SKM-1 (cell line): ENCODE results near the gene TSPAN14.
"Not testable (repeated sequence)": the region's sequence is repeated elsewhere in the genome, so short reads cannot be mapped to it uniquely, and the experiment has no call there.

Source experiments
- DNase-seq: peaks from one replicate; lab custom pipeline; 2025; ENCODE audit not compliant: unreplicated experiment; lab: John Stamatoyannopoulos, UW

The TSPAN14 gene

DNA sequence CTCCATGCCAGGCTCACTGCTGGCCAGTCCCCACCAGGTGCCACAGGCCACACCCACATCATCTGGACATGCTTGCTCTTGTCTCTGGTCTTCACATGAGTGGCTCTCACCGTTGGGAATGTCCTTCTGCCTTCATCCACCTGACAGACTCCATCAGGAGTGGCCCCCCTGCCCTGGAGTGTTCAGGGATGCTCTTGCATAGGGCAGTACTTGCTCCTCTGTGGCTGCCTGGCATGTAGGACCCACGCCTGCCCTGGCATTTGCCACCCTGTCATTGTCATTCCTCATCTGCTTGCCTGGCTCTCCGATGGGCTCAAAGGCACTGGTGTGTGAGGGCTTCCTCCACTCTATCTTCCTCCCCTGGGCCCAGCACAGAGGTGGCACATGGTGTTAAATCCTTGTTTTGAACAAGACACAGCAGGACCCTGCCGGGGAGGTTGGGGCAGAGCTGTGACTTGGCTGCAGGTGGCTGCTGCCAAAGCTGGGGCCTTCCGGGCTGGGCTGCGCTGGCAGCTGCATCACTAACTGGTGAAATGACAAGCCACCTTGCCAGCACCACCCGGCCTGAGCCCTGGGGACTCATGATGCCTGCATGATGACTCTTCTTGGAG lies 85.4 kb downstream of the TSPAN14 start:
- DNase-seq: no peak

DNA sequence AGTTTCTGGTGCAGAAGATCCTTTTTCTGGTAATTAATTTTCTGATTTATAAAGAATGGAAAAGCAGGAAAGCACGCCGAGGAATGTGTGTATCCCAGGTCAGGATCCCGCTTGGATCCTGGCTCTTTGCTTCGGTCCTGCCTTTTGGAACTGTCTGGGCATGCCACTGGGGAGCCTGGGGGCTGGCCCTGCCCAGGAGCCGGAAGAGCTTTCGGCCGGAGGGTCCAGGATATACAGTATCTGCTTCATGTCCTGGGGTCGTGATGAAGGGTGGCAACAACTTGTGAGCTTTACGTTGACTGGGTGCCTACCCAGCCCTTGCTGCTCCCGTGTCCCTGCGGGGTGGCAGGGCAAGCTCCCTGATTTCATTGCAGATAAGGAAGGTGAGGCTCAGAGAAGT lies 86.0 kb downstream of the TSPAN14 start:
- no peak for DNase-seq

DNA sequence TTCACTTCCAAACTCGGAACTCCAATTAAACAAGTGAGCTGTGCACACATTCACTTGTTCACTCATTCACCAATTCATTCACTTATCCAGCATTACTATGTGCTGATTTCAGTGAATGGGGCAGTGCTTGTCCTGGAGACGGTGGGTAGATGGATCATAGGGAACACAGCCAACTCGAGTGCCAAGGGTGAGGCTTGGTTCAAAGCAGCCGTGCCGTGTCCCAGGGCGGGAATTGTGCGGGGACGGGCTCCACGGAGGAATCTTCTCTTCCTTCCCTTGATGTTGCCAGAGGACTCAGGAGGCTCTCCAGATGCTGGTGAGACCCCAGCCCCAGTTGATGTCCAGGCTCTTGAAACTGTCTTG lies 86.5 kb downstream of the TSPAN14 start:
- no peak for DNase-seq

DNA sequence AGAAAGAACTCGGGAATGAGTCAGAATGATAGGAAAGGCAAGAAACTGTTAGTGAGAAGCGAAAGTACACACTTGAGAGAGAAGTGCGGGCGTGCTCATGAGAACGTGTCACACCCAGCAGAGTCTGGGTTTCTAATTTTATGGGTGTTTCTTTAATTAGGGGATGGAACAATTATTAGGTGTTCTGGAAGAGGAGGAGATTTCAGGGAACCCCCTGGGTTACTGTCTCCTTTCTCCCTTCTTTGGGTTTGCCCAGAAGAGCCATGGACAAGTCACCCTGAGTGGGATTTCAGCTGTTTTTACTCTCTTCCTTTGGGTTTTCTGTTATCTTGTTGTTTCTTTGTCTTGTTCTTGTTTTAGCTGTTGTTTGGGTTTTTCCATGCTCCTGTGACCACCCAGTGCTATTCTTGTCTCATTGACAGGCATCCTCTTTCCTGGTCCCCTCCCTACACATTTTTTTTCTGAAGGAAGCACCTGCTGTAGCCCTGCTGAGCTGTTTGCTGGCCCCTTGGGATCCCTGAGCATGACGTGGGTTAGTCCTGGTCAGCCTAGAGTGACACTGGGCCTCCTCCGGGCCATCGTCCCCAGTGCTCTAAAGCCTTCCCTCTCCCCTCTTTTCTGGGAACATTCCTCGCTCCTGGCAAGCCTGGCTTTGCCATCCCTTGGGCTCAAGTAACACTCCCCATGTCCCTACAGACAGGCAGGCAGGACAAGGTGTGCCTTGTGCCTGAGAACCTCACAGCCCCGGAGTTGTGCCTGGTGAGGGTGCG lies 87.1 kb downstream of the TSPAN14 start:
- DNase-seq: no peak

DNA sequence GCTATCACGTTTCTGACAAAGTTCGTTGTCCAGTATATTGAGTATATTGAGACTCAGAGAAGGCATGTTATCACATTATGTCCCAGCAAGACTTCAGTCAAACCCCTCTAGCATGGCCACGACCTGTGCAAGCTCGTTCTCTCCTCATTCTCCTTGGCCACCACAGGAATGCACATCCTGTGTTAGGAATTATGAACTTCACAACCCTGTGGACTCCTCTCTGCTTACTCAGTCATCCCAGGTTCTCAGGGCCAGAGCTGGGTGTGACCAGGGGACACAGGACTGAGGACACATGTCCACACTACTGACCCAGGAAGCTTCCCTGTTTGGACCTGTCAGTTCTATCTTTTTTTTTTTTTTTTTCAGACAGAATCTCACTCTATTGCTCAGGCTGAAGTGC lies 87.9 kb downstream of the TSPAN14 start:
- DNase-seq: no peak

DNA sequence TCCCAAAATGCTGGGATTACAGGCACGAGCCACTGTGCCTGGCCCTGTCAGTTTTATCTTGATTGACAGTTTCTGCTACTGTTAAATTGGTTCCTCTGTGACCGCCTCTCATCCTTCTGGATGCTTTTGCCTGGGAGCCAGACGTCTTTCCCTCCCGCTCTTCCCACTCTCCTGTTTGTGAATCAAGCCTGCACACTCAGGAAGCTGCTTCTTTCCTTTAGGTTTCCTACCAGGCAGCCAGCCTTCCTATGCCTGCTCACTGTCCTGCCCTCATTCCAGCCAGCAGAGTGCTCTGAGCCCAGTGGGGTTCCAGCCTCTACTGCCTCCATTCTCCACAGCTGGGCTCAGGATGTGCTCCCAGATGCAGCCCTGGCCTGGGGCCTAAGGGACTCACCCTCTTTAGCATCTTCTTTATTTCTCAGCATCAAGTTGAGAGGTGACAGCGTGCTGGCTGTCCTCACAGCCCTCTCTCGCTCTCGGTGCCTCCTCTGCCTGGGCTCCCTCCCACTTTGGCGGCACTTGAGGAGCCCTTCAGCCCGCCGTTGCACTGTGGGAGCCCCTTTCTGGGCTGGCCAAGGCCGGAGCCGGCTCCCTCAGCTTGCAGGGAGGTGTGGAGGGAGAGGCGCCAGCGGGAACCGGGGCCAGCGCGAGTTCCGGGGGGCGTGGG lies 88.7 kb downstream of the TSPAN14 start:
- DNase-seq: no peak

DNA sequence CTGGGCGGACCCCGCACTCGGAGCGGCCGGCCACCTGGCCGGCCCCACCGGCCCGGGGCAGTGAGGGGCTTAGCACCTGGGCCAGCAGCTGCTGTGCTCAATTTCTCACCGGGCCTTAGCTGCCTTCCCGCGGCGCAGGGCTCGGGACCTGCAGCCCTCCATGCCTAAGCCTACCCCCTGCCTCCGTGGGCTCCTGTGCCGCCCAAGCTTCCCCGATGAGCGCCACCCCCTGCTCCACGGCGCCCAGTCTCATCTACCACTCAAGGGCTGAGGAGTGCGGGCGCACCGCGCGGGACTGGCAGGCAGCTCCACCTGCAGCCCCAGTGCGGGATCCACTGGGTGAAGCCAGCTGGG lies 89.2 kb downstream of the TSPAN14 start:
- not testable (repeated sequence) for DNase-seq

DNA sequence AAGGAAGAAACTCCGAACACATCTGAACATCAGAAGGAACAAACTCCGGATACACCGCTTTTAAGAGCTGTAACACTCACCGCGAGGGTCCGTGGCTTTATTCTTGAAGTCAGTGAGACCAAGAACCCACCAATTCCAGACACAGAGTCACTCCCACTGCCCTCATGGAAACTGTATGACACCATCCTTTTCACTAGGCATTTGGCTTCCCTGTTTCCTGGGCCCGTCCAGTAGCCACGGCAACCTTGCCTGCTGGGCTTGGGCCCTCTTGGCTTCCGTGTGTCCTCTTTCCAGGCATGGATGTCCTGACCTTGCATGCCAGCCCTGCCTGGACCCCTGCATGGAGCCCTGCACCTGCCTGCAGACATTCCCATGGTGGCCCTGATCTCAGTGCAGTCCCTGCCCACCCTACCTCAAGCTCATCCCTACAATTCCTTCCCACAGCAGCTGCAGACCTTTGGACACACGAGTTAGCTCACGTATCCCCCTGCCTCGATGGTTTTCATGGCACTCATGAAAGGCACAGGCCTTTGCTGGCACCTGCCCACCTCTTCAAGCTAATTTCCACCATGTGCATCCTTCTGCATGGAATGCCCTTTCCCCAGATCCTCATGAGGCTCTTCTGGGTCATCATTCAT lies 90.3 kb downstream of the TSPAN14 start:
- no peak for DNase-seq

DNA sequence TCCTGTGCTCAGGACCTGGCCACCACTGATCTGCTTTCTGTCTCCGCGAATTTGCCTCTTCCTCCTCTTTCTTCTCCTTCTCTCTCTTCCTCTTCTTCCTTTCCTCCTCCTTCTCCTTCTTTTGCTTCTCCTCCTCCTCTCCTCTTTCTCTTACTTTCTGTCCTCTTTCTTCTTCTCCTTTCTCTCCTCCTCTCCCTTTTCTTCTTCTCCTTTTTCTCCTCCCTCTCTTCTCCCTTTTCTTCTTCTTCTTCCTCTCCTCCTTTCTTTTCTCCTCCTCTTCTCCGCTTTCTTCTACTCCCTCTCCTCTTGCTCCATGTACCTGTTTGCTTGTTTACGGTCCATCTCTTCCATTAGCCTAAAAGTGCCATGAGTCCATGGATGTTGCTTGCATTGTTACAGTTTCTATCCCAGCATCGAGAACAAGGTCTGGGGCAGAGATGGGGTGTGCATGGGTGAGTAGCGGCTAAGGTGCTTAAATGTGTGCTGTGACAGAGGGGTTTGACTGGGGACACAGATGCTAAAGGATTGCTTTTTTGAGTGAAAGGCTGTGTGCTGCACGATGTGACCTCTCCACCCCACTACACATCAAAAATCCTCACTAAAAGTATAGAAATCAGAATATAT lies 91.3 kb downstream of the TSPAN14 start:
- no peak for DNase-seq

DNA sequence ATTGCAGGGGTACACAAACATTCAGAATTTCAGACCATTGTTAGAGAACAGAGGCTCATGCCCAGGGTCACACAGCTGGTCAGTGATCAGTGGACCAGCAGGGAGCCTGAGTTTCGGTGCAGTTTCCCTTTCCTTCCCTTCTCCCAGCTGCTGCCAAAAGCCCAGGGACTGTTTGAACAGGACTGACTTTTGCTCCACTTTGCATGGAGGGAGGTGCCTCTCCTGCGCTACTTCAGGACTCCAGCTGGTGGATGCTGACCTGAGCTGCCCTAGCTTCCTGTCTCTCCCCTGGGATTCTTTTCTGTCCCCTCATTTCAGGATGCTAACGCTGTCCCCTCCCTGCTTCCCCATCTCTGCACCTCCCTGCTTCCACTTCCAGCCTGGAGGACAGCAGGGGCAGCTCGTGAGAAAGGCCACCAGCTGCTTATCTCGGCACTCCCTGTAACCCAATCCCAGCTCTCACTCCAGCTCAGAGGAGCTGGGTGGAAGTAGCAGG lies 98.1 kb downstream of the TSPAN14 start:
- DNase-seq: no peak

DNA sequence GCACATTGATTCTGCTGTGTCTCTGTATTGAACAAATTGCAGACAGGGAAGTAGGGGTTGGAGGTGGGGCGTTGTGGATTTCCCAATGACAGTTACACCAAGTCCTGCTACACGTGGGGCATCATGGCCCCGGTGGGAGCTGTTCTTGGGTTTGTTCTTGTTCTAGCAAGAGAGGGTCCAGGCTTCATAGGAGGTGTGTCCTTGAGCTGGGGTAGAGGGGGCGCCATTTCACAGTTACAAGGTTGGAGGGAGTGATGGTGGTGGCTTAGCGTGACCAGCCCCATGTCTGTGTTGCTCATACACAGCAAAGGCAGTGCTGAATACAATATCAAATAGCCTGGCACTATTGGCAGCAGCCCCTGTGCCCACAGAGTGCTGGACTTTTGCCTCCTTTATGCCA lies 99.3 kb downstream of the TSPAN14 start:
- DNase-seq: no peak

DNA sequence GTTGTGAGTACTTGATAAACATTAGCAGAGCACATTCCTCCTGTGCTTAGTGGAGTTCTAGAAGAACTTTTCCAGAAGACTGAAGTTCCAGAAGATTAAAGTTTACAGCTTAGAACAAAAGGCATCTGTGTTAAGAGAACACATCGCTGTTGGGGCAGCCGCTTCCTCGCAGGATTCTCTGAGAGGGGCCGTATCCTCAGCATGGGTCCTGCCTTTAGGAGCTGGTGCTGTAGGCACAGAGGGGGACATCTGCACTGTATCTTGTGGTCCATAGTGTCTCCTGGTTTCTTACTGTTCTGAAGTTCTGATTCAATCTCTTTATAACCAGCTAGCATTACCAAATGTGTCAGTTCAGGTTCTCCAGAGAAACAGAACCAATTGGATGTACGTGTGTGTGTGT lies 99.9 kb downstream of the TSPAN14 start:
- no peak for DNase-seq

DNA sequence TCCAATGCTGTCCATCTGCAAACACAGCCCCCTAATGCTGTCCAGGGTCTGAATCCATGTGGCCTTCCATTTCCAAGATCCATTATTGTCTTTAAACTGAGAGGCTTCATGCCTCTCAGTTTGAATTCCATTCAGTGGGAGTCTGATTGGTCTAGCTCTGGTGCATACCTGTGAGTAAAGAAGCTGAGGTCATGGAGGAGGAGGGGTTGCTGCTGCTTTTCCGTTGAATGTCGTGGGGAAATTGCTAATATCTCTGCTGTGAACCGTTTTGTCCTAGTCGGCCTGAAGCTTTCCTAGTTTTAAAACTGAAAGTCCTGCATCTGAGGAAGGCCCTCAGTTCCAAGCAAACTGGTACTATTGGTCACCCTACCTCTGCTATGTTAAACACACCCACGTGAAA lies 101.3 kb downstream of the TSPAN14 start:
- DNase-seq: no peak

DNA sequence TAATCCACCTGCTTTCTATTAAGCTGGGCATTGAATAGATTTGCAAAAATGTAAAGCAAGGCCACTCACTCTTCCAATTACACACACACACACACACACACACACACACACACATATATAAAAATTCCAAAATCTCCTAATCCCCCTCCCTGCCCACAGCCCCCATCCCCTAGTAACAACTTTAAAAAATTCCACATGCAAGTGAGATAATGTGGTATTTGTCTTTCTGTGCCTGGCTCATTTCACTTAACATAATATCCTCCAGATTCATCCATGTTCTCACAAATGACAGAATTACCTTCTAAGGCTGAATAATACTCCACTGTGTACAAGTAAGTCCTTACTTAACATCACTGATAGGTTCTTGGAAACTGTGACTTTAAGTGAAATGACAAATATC lies 107.8 kb downstream of the TSPAN14 start:
- DNase-seq: no peak

DNA sequence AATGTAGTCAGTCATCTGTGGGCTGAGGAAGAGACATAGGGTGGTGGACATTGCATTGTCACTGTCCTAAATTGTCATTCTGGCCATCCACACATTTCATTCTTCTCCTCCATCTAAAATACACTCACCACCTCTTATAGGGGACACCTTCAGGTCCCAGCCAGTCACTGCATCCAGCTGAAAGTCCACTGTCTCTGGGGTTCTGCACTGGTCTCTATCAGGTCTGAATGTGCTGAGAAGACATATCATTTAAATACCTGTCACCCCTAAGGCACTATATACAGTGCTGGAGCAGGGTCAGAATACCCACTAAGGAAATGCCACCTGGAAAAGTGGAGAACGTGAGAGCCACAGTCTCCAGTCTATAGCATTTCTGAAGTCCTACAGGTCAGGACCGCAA lies 113.2 kb downstream of the TSPAN14 start:
- no peak for DNase-seq

DNA sequence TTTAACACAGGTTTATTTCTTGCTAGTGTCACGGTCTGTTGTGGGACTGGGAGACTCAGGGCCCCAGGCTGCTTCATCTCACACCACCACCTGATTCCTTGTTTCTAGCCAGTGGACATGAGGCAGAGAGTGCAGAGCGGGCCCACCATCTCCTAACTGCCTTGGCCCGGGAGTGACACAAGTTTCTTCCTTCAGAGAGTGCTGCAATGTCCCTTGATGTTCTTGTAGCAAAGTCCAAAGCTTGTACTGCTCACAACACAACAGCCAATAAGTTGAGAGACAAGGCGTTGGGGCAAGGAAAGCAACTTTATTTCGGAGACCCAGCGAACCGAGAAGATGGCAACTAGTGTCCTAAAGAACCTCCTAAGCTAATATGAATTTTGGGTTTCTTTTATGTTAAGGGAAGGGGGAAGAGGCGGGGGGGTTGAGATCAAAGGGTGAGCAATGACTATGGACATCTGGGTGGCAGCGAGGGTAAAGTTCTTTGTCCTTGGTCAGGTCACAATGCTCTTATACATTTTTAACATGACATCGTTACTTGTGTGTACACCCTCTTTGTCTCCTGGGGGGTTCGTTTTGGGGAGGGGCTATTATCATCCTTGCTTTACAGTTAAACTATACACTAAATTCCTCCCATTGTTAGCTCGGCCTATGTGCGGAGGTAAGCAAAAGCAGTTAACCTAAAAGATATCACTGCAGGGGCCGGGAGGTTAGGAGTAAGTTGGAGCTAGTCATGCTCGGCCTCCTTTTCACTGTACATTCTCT lies 115.2 kb downstream of the TSPAN14 start:
- no peak for DNase-seq

DNA sequence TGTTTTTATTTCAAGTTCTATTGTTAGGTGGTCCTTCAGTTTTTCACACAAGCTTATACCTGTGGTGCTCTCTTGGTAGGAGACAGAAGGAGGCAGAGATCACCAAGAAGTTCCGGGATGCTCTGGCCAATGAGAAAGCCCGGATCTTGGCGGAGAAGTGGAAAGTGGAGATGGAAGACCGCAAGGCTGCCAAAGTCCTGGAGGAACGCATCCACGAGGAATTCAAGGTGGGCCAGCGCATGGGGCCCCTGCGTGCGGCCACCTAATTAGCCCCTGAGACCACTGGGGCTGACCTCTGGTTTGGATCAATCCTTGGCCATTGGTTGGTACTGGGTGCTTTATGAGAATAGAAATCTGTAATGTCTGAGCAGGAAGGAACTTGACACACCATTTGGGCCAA lies 117.2 kb downstream of the TSPAN14 start:
- DNase-seq: no peak

DNA sequence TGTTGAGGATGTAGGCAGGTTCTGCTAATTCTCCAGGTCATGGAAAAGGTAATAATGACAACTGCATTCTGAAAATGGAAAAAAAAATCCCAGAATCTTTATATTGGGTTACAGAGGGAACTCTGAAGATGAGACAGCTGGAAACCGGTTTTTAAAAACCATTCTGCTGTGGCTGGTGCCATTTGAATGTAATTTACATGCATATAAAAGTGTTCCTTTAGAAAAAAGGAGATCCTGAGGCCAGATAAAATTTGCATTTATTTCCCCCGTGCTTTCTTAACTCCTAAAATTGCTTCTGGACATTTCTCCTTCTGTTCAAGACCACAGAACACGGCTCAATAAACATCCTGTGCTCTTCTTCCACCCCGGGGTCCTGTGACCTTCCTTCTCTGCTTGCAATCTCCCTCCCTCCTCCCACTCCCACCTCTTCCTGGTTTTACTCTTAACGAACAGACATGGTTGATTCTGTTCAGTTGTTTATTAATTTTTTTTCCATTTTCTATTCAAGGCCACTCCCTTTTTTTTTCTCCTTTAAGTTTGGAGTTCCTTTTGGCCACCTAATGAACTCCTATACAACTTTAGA lies 125.2 kb downstream of the TSPAN14 start:
- DNase-seq: peak; percentile 26

DNA sequence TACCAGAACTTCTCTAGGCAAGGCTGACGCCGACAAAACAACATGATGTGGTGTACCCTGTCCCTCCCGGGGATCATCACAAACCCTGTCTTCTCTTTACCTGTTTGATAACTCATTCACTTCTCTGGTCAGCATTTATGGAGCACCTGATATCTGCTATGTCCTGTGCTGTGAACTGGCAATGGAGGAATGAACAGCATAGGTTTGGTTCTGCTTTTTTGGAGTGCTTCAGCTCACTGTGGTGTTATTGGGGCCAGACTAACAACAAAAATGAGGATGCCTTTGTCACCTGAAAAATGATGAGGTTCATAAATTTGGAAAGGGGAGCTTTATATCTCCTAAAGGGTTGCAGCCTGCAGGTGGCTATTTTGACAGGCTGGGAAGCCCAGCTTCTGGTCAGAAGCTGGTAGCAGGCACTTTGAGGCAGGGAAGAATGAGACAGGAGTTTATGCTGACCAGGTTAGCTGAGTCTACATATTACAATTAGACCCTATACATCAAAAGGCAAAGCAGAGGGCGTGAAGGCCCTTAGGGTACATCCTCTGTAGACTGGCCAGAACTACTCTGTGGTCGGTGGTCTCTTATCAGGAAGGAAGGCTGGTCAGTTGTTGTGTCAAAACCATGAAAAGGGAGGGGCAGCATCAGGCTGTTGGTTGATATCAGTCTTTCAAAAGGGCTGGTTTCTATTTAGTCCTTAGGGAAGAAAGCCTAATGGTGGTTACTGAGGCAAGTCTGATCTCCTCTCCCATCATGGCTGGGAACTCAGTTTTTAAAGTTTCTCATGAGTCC lies 125.9 kb downstream of the TSPAN14 start:
- DNase-seq: peak; percentile 26
